ENCODE data around the gene EMC9. TPM values are rescaled to one million over a fixed set of nuclear protein-coding genes. Genes with fewer than 3 reads are reported as not detected.
A peak's percentile ranks its signal among the peaks of the same experiment; 100 is the strongest.

EMC9 gene
- total and polyA plus RNA-seq, 2 of the 8 experiments (the other 6 are each of a cell fraction or from before 2014, with no cell fraction given), result 38.4 to 47.2 TPM

DNA sequence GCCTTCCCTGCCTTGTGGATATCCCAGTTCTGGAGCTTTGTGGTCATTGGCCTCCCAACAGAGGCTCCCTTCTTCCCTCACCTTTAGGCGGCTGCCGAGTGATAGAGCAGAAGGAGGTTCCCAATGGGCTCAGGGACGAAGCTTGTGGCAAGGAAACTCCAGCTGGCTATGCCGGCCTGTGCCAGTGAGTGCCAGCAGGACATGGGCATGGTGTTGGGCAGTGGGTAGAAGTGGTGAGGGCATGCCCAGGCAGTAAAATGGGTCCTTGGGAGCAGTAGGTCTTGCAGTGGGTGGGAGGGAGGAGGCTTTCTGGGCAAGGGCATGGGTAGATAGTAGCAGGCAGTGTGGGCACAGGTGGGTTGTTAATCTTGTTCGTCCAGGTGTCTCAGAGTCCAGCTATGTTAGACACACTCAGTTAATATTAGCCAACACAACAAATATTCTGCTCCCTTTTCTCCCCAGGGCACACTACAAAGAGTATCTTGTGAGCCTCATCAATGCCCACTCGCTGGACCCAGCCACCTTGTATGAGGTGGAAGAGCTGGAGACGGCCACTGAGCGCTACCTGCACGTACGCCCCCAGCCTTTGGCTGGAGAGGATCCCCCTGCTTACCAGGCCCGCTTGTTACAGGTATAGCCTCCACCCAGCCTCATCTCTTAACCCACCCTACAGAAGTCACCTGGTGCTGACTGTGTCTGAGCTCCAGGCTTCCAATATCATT is 18.5 kb upstream of the EMC9 start:
- Histone ChIP-seq H2BK5ac (ENCODE audit: low read depth, low read length) (no peak overlapping the region), H3K18ac (ENCODE audit: extremely low read depth, low read length) (no peak overlapping the region), H3K79me1 (ENCODE audit: low read depth, low read length) (no peaks in the 10 kb centered on the region), H3K56ac (replicated peaks; ENCODE audit: insufficient read length, low read depth, low read length) (no peak overlapping the region), H4K20me1 (replicated peaks in 1 of 2; ENCODE audit: control insufficient read depth in 1 of 2, insufficient read depth in 2 of 2, low read length in 2 of 2) (peaks cover 2 to 16% of the 10 kb centered on the region in 2 experiments), H3K27me3 (replicated peaks in 1 of 4; ENCODE audit: control insufficient read depth in 3 of 4, extremely low read depth in 1 of 4, insufficient read depth in 3 of 4, low read length in 3 of 4) (no peaks in the 10 kb centered on the region; a peak in 1 of 7 replicates), H2AK5ac (ENCODE audit: low read depth, low read length) (no peak overlapping the region), H2BK120ac (replicated peaks; ENCODE audit: low read depth, low read length) (no peak overlapping the region), H3K9ac (replicated peaks in 1 of 4; ENCODE audit: extremely low read depth in 1 of 4, low read depth in 3 of 4, low read length in 3 of 4) (no peak overlapping the region), H2BK12ac (ENCODE audit: low read depth, low read length) (no peak overlapping the region), H3K14ac (ENCODE audit: insufficient read length) (no peak overlapping the region), H3K9me3 (ENCODE audit: insufficient read depth in 2 of 2, low read depth in 1 of 2, low read length in 1 of 2) (no peaks in the 10 kb centered on the region), H3K36me3 (ENCODE audit: control insufficient read depth in 2 of 4, insufficient read depth in 4 of 4, low read length in 3 of 4) (peaks cover 24 to 44% (median 38%) of the 10 kb centered on the region in 4 experiments), H4K5ac (ENCODE audit: insufficient read length, low read depth, low read length) (no peak overlapping the region), H4K8ac (ENCODE audit: extremely low read depth, insufficient read depth, low read length) (0 out of 2 replicates have a peak overlapping the region, but pooled peaks have one; percentile 3), H2AFZ (ENCODE audit: low read length) (no peak overlapping the region), H3K4me1 (replicated peaks in 1 of 4; ENCODE audit: control insufficient read depth in 3 of 4, insufficient read depth in 4 of 4, low read length in 3 of 4) (peaks cover 0 to 10% (median 2%) of the 10 kb centered on the region in 4 experiments; a peak in 3 of 7 replicates), H2BK15ac (ENCODE audit: low read length) (no peak overlapping the region), H4K91ac (replicated peaks; ENCODE audit: insufficient read length, low read length) (no peak overlapping the region), H3K23me2 (ENCODE audit: low read depth, low read length) (0 out of 2 replicates have a peak, but pooled peaks cover 2% of the 10 kb centered on the region), H3K4me3 (ENCODE audit: extremely low read depth in 1 of 4, insufficient read depth in 2 of 4, low read depth in 3 of 4, low read length in 4 of 4) (no peak overlapping the region), H3K4me2 (ENCODE audit: insufficient read depth in 1 of 2, low read depth in 2 of 2, low read length in 2 of 2) (no peak overlapping the region), H3K23ac (ENCODE audit: insufficient read length) (no peak overlapping the region), H3K79me2 (ENCODE audit: control insufficient read depth in 1 of 2, insufficient read depth in 2 of 2, low read length in 2 of 2) (no peaks in the 10 kb centered on the region), H2BK20ac (ENCODE audit: low read length) (no peak overlapping the region), H3K27ac (ENCODE audit: low read depth, low read length) (no peak overlapping the region), H3K4ac (replicated peaks; ENCODE audit: insufficient read length, low read depth, low read length) (no peak overlapping the region)
- FAIRE-seq, result no peak
- ChIA-PET POLR2A (ENCODE audit: partially characterized antibody) (interaction anchor here (0.6 to 7.6 kb wide), 19 partner anchors 10 to 140 kb away, joined by 3 to 93 read pairs (median 11); partner anchors contain the start of genes CHMP4A, DCAF11, DHRS1 and EMC9), CTCF (ENCODE audit: partially characterized antibody) (interaction anchor here (0.6 to 3.3 kb wide), 24 partner anchors 9 to 197 kb away, joined by 3 to 26 read pairs (median 6); partner anchors contain the start of genes CIDEB, DCAF11, IPO4 and NRL)
- DNase-seq (ENCODE audit: low read depth in 1 of 2, low spot score in 2 of 2), result no peak
- WGBS, 2 experiments (ENCODE audit: extremely low coverage in 1 of 2, insufficient coverage in 1 of 2, insufficient read length in 1 of 2, insufficient replicate concordance in 2 of 2, low coverage in 1 of 2, low lambda C conversion rate in 2 of 2, missing lambda C conversion rate in 1 of 2), result 91% methylated on average over 11 of the region's 11 CpGs; no CpG with 5 or more reads in 1 of the 2 experiments
- no peak for TF ChIP-seq TAF1 (IDR thresholded peaks at IDR 0.05; ENCODE audit: low read depth, low read length)
- no peak for TF ChIP-seq FOSL1 (IDR thresholded peaks at IDR 0.05; ENCODE audit: insufficient read depth, low read depth, low read length)
- no peak for TF ChIP-seq CBX8 (IDR thresholded peaks at IDR 0.05; ENCODE audit: borderline replicate concordance, low read depth, low read length)
- no peak for TF ChIP-seq SAP30 (IDR thresholded peaks at IDR 0.05; ENCODE audit: insufficient read depth, insufficient replicate concordance, low read length)
- TF ChIP-seq GTF2F1 (IDR thresholded peaks at IDR 0.05; ENCODE audit: borderline replicate concordance, low read depth, low read length), result no peak
- TF ChIP-seq MAFK (IDR thresholded peaks at IDR 0.05; ENCODE audit: low read depth, low read length), result no peak
- no peak for TF ChIP-seq RXRA (IDR thresholded peaks at IDR 0.05; ENCODE audit: insufficient read depth, low read depth, low read length)
- no peak for TF ChIP-seq NRF1 (IDR thresholded peaks at IDR 0.05; ENCODE audit: low read depth, low read length)
- TF ChIP-seq RBBP5 (IDR thresholded peaks at IDR 0.05; ENCODE audit: borderline replicate concordance, low read depth, low read length), result no peak
- TF ChIP-seq, protein P1, sequence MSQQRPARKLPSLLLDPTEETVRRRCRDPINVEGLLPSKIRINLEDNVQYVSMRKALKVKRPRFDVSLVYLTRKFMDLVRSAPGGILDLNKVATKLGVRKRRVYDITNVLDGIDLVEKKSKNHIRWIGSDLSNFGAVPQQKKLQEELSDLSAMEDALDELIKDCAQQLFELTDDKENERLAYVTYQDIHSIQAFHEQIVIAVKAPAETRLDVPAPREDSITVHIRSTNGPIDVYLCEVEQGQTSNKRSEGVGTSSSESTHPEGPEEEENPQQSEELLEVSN (IDR thresholded peaks at IDR 0.05), result no peak
- TF ChIP-seq ZNF274 (IDR thresholded peaks at IDR 0.05; ENCODE audit: borderline replicate concordance, extremely low read depth, low read length), result no peak

Data from H1 (cell line).